Stimulated activated CD4-positive, alpha-beta T cell treated with anti-CD3 and anti-CD28 coated beads, Interleukin-15, amount 100 ng/mL, for 1 hour (primary cell): ENCODE data around the gene SPECC1L.

Source experiments
- DNase-seq, 2 donors: peaks; one replicate each; pipeline ENCODE4 v3.0.0-alpha.2; 2020; ENCODE audit warnings: low read depth in 1 of 2, low spot score in 1 of 2

The SPECC1L gene

DNA sequence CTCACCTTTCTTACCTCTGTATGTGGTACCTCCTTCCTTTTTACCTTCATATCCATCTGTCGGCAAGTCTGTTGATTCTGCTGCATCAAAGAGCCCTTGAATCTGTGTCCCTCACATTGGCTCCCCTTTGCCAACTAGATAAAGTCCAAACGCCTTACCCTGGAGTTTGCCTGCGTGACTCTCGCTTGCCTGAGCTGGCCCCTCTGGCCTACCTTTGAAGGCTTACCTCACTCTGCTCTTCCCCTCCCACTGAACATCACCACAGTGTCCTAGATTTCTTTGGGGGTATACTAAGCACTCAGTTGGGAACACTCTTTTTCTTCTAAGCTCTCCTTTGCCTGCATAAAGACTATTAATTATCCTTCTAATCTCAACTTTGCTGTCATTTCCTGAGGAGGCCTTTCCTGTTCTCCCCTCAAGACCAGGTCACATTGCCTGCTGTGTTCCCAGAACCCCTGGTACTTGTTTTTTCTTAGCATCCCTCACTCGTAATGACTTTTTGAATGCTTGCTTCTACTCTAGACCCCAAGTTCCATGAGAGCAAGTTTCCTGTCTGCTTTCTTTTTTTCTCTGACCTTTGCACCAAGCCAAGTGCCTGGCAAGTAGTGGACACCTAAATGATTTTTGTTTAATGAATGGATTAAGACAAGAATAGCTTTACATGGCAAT, 89.0 kb downstream of the SPECC1L start:
- DNase-seq: no peak

- no peak for DNase-seq
These were observed 91.5 kb downstream of the SPECC1L start for GRCh38 chr22:24361976-24362646.

DNA sequence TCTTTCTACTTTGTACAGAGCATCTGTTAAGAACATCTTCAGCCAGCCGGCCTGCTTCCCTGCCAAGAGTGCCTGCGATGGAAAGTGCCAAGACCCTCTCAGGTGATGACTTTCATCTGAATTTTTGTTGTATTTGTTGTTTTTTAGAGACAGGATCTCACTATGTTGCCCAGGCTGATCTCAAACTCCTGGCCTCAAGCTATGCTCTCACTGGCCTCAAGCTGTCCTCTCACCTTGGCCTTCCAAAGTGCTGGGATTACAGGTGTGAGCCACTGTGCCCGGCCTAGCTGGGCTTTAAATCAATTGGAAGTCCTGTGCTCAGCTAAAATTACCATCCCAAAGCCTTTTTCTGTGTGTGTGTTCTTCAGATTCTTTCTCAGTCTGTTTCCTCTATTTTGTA, 92.6 kb downstream of the SPECC1L start:
- no peak for DNase-seq

GRCh38 chr22:24366701-24367100, 96.1 kb downstream of the SPECC1L start:
- DNase-seq: no peak

DNA sequence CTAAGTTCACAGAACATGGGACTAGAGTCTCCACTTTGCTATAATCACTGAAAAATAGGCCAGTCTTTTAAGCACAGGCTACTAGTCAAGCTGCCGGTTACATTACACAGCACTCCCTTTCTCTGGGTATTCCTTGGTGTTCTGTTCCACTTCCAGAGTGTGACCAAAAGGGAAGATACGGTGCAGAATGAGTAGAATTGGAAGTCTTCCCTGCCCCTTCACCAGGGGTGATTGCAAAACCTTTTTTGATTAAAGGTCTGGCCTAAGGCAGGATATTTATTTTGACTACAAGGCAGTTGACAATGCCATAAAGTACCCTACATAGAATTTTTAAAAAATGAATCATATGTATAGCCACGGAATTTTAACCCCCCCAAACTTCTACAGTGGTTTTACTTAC, 97.2 kb downstream of the SPECC1L start:
- DNase-seq: no peak

GRCh38 chr22:24370401-24370800, 99.8 kb downstream of the SPECC1L start:
- DNase-seq: no peak

DNA sequence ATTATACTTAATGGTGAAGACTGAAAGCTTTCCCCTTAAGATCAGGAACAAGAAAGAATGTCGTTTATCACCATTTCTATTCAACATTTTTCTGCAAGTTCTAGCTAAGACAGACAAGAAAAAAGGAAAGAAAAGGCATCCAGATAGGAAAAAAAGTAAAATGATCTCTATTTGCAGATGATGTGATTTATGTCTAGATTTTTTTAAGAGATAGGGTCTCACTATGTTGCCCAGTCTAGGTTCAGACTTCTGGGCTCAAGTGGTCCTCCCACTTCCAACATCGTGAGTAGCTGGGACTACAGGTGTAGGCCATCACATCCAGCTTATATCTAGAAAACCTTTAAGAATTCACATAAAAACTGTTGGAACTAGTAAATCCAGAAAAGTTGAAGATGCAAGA, 105.4 kb downstream of the SPECC1L start:
- no peak for DNase-seq

- DNase-seq: no peak
These were observed 106.0 kb downstream of the SPECC1L start for GRCh38 chr22:24376586-24376985.

DNA sequence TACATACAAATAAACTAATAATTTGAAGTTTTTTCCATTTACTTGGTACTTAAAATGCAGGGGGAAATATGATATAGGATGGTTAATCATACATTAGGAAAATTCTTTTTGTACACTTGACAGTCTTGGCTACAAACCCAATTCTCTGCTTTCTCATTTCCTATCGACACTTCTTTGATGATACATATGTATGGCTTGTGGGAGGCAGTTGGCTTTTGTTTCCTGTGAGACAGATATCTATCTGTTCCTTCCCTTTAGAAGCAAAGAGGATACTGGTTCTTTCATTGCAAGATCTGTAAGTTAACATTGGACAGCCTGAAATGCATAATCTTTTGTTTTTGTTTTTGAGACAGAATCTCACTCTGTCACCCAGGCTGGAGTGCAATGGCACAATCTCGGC, 108.9 kb downstream of the SPECC1L start:
- no peak for DNase-seq

DNA sequence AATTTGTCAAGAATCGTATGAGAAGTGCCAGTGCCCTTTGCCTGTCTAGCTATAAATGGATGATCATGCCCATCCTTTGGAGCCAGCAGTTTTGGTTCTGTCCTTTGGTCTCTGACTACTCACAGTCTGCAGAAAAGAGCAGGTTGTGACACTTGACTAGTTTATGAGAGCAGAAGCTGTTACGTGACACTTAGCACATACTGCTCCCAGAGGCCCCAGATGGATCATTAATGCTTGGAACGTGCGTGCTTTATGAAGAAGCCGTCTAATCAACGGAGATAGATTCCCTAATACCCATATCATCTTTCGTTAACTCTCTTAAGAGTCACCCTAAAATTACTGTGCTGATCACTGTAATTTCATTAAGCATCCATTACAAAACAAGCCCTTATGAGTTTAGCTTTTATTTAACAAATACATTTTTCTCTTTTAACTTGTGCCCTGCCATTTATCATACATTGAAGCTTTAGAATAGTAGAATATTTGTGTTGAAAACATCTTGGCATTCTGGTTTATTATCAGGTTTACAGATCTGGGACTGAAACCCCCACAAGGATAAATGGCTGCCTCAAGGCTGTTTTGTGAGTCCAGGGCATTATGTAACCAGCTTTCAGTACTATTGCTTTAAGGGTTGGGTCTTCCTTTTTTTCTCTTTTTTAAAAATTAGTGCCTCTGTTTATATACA, 109.7 kb downstream of the SPECC1L start:
- DNase-seq: no peak

DNA sequence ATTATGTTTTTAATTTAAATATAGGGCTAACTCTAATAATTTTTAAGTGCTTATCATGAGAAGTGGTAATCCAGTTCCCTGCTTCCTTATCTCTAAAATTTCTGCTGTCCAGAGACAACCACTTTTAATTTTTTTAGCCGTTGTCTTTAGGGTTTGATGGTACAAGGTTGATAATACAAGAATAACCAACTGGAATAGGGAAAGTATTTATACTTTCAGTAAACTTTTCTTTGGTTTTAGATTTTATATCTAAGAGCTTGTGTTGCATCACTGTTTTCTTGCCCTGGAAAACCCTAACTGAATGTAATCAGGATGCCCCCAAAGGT, 110.2 kb downstream of the SPECC1L start:
- no peak for DNase-seq

- DNase-seq: no peak
These were observed 112.4 kb downstream of the SPECC1L start for GRCh38 chr22:24383061-24383460.

DNA sequence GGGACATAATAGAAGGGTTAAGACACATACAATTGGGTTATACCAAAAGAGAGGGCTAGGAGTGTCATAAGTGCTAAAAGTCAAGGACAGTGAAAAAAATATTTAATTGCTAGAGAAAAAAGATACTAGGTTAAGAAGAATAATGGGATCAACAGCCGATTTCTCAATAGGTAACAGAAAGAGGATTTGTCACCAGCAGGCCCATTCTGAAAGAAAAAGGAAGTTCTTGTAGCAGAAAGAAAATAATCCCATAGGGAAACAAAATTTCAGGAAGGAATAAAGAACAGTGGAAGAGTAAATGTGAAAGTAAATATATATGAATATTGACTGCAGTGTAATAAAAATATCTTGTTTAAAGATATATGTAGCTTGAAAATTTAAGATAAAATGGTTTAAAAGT, 113.5 kb downstream of the SPECC1L start:
- no peak for DNase-seq

- no peak for DNase-seq
These were observed 116.4 kb downstream of the SPECC1L start for GRCh38 chr22:24386937-24387471.

GRCh38 chr22:24389680-24390079, 119.0 kb downstream of the SPECC1L start:
- no peak for DNase-seq

DNA sequence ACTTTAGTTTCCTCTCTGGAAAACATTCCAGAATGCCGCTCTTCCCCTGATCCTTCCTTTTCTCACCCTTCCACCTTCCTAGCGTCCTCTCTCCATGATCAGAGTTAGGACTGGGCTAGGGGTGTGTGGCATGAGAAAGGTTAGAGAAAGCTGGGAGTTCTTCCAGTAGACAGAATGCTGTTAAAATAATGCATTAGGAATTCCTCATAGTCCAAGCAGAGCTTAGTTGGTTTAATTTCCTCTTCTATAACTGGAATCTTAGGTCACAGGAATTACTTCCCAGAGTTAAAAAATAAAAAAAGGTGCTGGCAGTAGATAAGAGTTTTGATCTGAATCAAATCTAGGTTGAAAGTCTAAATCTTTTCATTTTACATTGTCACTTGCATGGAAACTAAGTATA, 119.5 kb downstream of the SPECC1L start:
- DNase-seq: no peak

GRCh38 chr22:24390576-24390975, 119.9 kb downstream of the SPECC1L start:
- no peak for DNase-seq

GRCh38 chr22:24391836-24392217, 121.2 kb downstream of the SPECC1L start:
- DNase-seq: no peak

GRCh38 chr22:24392218-24392931, 121.7 kb downstream of the SPECC1L start:
- no peak for DNase-seq

DNA sequence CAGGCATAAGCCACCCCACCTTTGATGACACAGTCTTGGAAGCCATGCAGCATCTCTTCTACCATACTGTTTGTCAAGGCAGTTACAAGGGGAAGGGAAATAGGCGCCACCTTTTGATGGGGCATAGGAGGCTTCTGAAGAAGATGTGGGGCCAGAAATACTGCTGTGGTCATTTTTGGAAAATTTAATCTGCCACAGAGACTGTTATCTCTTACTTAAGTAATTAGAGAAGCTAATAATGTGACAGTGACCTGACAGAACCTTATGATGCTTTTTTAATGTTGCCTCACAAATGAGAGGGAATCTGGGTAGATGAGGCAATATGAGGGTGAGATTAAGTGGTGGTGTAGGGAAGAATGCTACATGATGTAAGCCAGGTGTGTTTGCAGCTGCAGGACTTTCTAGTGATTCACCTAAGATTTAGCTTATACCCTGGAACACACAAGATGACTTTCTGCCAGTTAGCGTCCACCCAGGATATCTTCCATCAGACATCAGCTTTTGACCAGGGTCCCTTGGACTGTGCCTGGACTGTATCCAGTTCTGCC, 122.5 kb downstream of the SPECC1L start:
- DNase-seq: no peak

DNA sequence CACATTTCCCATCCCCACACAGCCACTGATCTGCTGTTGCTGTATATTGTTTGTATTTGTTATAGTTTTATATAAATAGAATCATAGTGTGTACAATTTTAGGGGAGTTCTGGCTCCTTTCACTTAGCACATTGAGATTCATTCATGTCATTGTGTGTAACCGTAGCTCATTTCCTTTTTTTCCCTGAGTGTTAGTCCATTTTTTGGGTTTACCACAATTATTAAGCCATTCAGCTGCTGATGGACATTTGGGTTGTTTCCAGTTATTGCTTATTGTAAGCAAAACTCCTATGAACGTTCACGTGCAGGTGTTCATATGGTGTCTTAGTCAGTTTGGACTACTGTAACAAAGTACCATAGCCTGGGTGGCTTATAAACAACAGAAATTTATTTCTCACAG, 123.2 kb downstream of the SPECC1L start:
- DNase-seq: no peak
